Measurements from ENCODE around the gene ZNF112.
"Not testable (repeated sequence)": the region's sequence is repeated elsewhere in the genome, so short reads cannot be mapped to it uniquely, and the experiment has no call there.

- not testable (repeated sequence) for TF ChIP-seq POLR2AphosphoS5 (IDR thresholded peaks at IDR 0.05; ENCODE audit: borderline replicate concordance, low read depth, low read length); EZH2 (IDR thresholded peaks at IDR 0.05)
Measured at GRCh38 chr19:44389268-44389667, 32.8 kb upstream of the ZNF112 start.

Measured in SK-N-MC (cell line).